HL-60 (cell line): ENCODE measurements around the gene AGAP1.

Source experiments
- GABPA ChIP-seq: IDR thresholded peaks from 2 replicates; pipeline ENCODE4 v1.6.1; 2012; ENCODE audit warnings: low read depth
- TF ChIP-seq, protein P1 (sequence below): IDR thresholded peaks from 2 replicates; pipeline ENCODE4 v1.6.1; 2012; ENCODE audit warnings: low read depth; ENCODE audit not compliant: insufficient replicate concordance
- TF ChIP-seq, protein P2 (sequence below): IDR thresholded peaks from one replicate; pipeline ENCODE4 v1.5.1; 2011; ENCODE audit warnings: low read length, control low read depth, inconsistent platforms; ENCODE audit not compliant: insufficient read depth

- TF ChIP-seq, protein P1, sequence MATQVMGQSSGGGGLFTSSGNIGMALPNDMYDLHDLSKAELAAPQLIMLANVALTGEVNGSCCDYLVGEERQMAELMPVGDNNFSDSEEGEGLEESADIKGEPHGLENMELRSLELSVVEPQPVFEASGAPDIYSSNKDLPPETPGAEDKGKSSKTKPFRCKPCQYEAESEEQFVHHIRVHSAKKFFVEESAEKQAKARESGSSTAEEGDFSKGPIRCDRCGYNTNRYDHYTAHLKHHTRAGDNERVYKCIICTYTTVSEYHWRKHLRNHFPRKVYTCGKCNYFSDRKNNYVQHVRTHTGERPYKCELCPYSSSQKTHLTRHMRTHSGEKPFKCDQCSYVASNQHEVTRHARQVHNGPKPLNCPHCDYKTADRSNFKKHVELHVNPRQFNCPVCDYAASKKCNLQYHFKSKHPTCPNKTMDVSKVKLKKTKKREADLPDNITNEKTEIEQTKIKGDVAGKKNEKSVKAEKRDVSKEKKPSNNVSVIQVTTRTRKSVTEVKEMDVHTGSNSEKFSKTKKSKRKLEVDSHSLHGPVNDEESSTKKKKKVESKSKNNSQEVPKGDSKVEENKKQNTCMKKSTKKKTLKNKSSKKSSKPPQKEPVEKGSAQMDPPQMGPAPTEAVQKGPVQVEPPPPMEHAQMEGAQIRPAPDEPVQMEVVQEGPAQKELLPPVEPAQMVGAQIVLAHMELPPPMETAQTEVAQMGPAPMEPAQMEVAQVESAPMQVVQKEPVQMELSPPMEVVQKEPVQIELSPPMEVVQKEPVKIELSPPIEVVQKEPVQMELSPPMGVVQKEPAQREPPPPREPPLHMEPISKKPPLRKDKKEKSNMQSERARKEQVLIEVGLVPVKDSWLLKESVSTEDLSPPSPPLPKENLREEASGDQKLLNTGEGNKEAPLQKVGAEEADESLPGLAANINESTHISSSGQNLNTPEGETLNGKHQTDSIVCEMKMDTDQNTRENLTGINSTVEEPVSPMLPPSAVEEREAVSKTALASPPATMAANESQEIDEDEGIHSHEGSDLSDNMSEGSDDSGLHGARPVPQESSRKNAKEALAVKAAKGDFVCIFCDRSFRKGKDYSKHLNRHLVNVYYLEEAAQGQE: no peak
- TF ChIP-seq, protein P2, sequence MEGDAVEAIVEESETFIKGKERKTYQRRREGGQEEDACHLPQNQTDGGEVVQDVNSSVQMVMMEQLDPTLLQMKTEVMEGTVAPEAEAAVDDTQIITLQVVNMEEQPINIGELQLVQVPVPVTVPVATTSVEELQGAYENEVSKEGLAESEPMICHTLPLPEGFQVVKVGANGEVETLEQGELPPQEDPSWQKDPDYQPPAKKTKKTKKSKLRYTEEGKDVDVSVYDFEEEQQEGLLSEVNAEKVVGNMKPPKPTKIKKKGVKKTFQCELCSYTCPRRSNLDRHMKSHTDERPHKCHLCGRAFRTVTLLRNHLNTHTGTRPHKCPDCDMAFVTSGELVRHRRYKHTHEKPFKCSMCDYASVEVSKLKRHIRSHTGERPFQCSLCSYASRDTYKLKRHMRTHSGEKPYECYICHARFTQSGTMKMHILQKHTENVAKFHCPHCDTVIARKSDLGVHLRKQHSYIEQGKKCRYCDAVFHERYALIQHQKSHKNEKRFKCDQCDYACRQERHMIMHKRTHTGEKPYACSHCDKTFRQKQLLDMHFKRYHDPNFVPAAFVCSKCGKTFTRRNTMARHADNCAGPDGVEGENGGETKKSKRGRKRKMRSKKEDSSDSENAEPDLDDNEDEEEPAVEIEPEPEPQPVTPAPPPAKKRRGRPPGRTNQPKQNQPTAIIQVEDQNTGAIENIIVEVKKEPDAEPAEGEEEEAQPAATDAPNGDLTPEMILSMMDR: no peak
- no peak for TF ChIP-seq GABPA
Measured at GRCh38 chr2:235600406-235600805, 106.6 kb downstream of the AGAP1 start.
